GM12878 (cell line): ENCODE data around the gene DLG2. TPM values are rescaled to one million over a fixed set of nuclear protein-coding genes. Genes with fewer than 3 reads are reported as not detected.

Source experiments
- ATAC-seq: fragments of 200-7000 bp; cut with Tn5 transposase; 3 replicates; pipeline ENCODE4 v1.9.1; 2020; ENCODE audit warnings: mild to moderate bottlenecking, moderate library complexity
- BruUV-seq: library from RNA; stranded (reverse); fragments of 400-500 nt; replicated peaks from 2 replicates; lab custom pipeline; 2021; lab: Mats Ljungman, UMichigan
- CTCF ChIA-PET: fragments of 300-600 bp; sonication (Branson Sonifier 250); formaldehyde crosslinking; extraction: SDS; loops from one replicate; lab custom pipeline; 2021; ENCODE audit warnings: inconsistent platforms; lab: Yijun Ruan, JAX
- POLR2A ChIA-PET: fragments of 350-600 bp; formaldehyde crosslinking; extraction: SDS; loops from one replicate; lab custom pipeline; 2021; ENCODE audit warnings: inconsistent platforms; lab: Charles Lee
- RAD21 ChIA-PET: fragments of 300-600 bp; sonication (Branson Sonifier 250); formaldehyde crosslinking; loops from one replicate; lab custom pipeline; 2023; ENCODE audit warnings: antibody characterized with exemption; ENCODE audit not compliant: unreplicated experiment; lab: Charles Lee
- SMC1A ChIA-PET: fragments of 300-600 bp; sonication (Branson Sonifier 250); formaldehyde crosslinking; loops from one replicate; lab custom pipeline; 2023; ENCODE audit not compliant: unreplicated experiment, uncharacterized antibody; lab: Charles Lee
- DNase-seq: peaks from one replicate; pipeline ENCODE4 v3.0.0-alpha.2; 2011; ENCODE audit warnings: low read depth, low spot score
- FAIRE-seq: peaks from 3 replicates; lab custom pipeline; 2011; peaks lifted over from hg19 to GRCh38; lab: Jason Lieb, UNC
- H2AFZ ChIP-seq: 2 replicates; pipeline ENCODE4 v1.6.0; 2011; ENCODE audit warnings: low read depth, low read length, control low read depth; ENCODE audit not compliant: control insufficient read depth
- H3K27ac ChIP-seq: 2 replicates; pipeline ENCODE4 v1.5.1; 2011; ENCODE audit warnings: control low read depth; ENCODE audit not compliant: control insufficient read depth, insufficient read depth
- H3K27me3 ChIP-seq, 2 experiments: replicated peaks in 1 of 2; 2 replicates each; pipeline versions ENCODE4 v1.6.0 to v1.6.1; 2011; ENCODE audit warnings: low read length in 1 of 2; ENCODE audit not compliant: control insufficient read depth in 2 of 2, insufficient read depth in 2 of 2
- H3K36me3 ChIP-seq, 2 experiments: 2 replicates each; pipeline ENCODE4 v1.5.1; 2011; ENCODE audit warnings: low read length in 1 of 2; ENCODE audit not compliant: control insufficient read depth in 2 of 2, insufficient read depth in 2 of 2
- H3K4me1 ChIP-seq: 2 replicates; pipeline ENCODE4 v1.6.1; 2011; ENCODE audit warnings: mild to moderate bottlenecking, low read length, moderate library complexity, mixed read lengths; ENCODE audit not compliant: control insufficient read depth, insufficient read depth
- H3K4me2 ChIP-seq: 2 replicates; pipeline ENCODE4 v1.6.0; 2011; ENCODE audit warnings: control low read depth; ENCODE audit not compliant: control insufficient read depth, insufficient read depth
- H3K4me3 ChIP-seq: fragments of 200-600 bp; sonication (generic); 2 replicates; pipeline ENCODE4 v1.5.1; 2016
- H3K79me2 ChIP-seq: 2 replicates; pipeline ENCODE4 v1.6.0; 2011; ENCODE audit warnings: low read length; ENCODE audit not compliant: control insufficient read depth, insufficient read depth
- H3K9ac ChIP-seq: 2 replicates; pipeline ENCODE4 v1.8.0; 2011; ENCODE audit warnings: low read length, control low read depth, mixed read lengths; ENCODE audit not compliant: control insufficient read depth, insufficient read depth
- H3K9me3 ChIP-seq: replicated peaks from 3 replicates; pipeline ENCODE4 v1.5.1; 2011; ENCODE audit warnings: mild to moderate bottlenecking, low read length; ENCODE audit not compliant: control insufficient read depth, insufficient read depth
- H4K20me1 ChIP-seq: 2 replicates; pipeline ENCODE4 v1.6.0; 2011; ENCODE audit not compliant: control insufficient read depth, insufficient read depth
- BCLAF1 ChIP-seq: fragments of 450-650 bp; IDR thresholded peaks from 2 replicates; pipeline ENCODE4 v1.6.1; 2017; ENCODE audit warnings: antibody characterized with exemption, mild to moderate bottlenecking, moderate library complexity
- E4F1 ChIP-seq: fragments of 450-650 bp; IDR thresholded peaks from 2 replicates; pipeline ENCODE4 v1.6.1; 2018; ENCODE audit warnings: borderline replicate concordance, mild to moderate bottlenecking; ENCODE audit not compliant: partially characterized antibody
- GABPA ChIP-seq: IDR thresholded peaks from 2 replicates; pipeline ENCODE4 v1.6.1; 2014; ENCODE audit warnings: antibody characterized with exemption, low read depth, mild to moderate bottlenecking, inconsistent platforms
- HDAC2 ChIP-seq: fragments of 200-600 bp; sonication (generic); IDR thresholded peaks from 2 replicates; pipeline ENCODE4 v1.6.1; 2017
- IKZF2 ChIP-seq, 2 experiments: fragments of 450-650 bp; IDR thresholded peaks; 2 replicates each; pipeline ENCODE4 v1.6.1; 2017; ENCODE audit warnings: mild to moderate bottlenecking in 2 of 2, moderate library complexity in 2 of 2
- MEF2B ChIP-seq: fragments of 450-650 bp; IDR thresholded peaks from 2 replicates; pipeline ENCODE4 v1.6.1; 2018; ENCODE audit warnings: mild to moderate bottlenecking, moderate library complexity; ENCODE audit not compliant: partially characterized antibody, poor library complexity, severe bottlenecking
- NBN ChIP-seq: fragments of 450-650 bp; IDR thresholded peaks from 2 replicates; pipeline ENCODE4 v1.6.1; 2016
- RELA ChIP-seq: fragments of 450-650 bp; IDR thresholded peaks from 2 replicates; pipeline ENCODE4 v1.8.0; 2014; ENCODE audit warnings: borderline replicate concordance; ENCODE audit not compliant: partially characterized antibody
- SMC3 ChIP-seq: IDR thresholded peaks from 2 replicates; pipeline ENCODE4 v1.6.1; 2011; ENCODE audit warnings: low read length, improper control_type of control experiment, borderline replicate concordance
- SREBF2 ChIP-seq: IDR thresholded peaks from 2 replicates; pipeline ENCODE4 v1.6.1; 2012; ENCODE audit warnings: mild to moderate bottlenecking, low read length
- TARDBP ChIP-seq: IDR thresholded peaks from 2 replicates; pipeline ENCODE4 v1.6.1; 2016; ENCODE audit warnings: borderline replicate concordance
- YY1 ChIP-seq: IDR thresholded peaks from 2 replicates; pipeline ENCODE4 v1.6.1; 2011; ENCODE audit warnings: low read depth, mild to moderate bottlenecking, low read length
- ZBTB33 ChIP-seq: fragments of 450-650 bp; IDR thresholded peaks from 2 replicates; pipeline ENCODE4 v1.6.1; 2017; ENCODE audit warnings: mild to moderate bottlenecking
- whole genome bisulfite sequencing: methylation state at CpG from one replicate; pipeline ENCODE4 v1.1.6; 2016; ENCODE audit warnings: low lambda C conversion rate; ENCODE audit not compliant: insufficient replicate concordance, insufficient coverage; ENCODE audit errors: missing lambda C conversion rate; 5-methylcytosine and 5-hydroxymethylcytosine counted together
- in situ Hi-C: fragments of 300-500 bp; cut with MboI; formaldehyde crosslinking; loops from 9 replicates; pipeline ENCODE4 v1.14.3; 2018; ENCODE audit warnings: mixed read lengths
- intact Hi-C: fragments of 100-400 bp; cut with micrococcal nuclease; formaldehyde crosslinking; loops from one replicate; pipeline ENCODE4 v1.14.2; 2022; ENCODE audit not compliant: unreplicated experiment
- polyA plus RNA-seq, 11 experiments: library from polyadenylated mRNA; depleted of rRNA in 4 of 11; unstranded in 6 of 11; stranded (reverse) in 5 of 11; fragments of >200 nt; fragmentation: Nextera tagmentation in 4 of 11; fragmentation: Illumina TruSeq in 1 of 11; extraction: Ambion mirVana in 4 of 11; extraction: Trizol in 1 of 11; gene quantifications; 1 replicate in 1 of 11; 2 replicates in 10 of 11; pipeline versions ENCODE4 v1.2.1 to v1.2.3, GENCODE V29; 2011 to 2016; ENCODE audit warnings: inconsistent platforms in 2 of 11, missing spikeins in 2 of 11, low read depth in 1 of 11
- total RNA-seq, 4 experiments: library from RNA; depleted of rRNA in 3 of 4; stranded (reverse); fragments of >200 nt in 3 of 4; fragmentation: Illumina TruSeq in 1 of 4; extraction: Trizol in 1 of 4; gene quantifications; 2 replicates each; pipeline versions ENCODE4 v1.2.1 to v1.2.3, GENCODE V29; 2013 to 2021

DLG2 gene
- total and polyA plus RNA-seq, 10 of the 15 experiments (the other 5 are each of a cell fraction or from before 2014, with no cell fraction given), result 0.09 to 0.98 (median 0.35) TPM

GRCh38 chr11:83813296-83813695, 1813.8 kb downstream of the DLG2 start:
- 92% methylated on average over 3 of the region's 3 CpGs for WGBS
- TF ChIP-seq ZBTB33, result no peak
- no peak for TF ChIP-seq TARDBP
- TF ChIP-seq HDAC2, result no peak
- TF ChIP-seq GABPA, result no peak
- TF ChIP-seq SREBF2, result no peak
- no peak for TF ChIP-seq MEF2B
- TF ChIP-seq YY1, result no peak
- no peak for TF ChIP-seq SMC3
- no peak for TF ChIP-seq RELA
- TF ChIP-seq NBN, result no peak
- no peak for TF ChIP-seq E4F1
- TF ChIP-seq IKZF2 (IDR thresholded peaks at IDR 0.05), result no peak
- no peak for TF ChIP-seq BCLAF1
- TF ChIP-seq, all 136 proteins: peak for 0
- FAIRE-seq, result no peak
- no TSS peak for BruUV-seq
- ChIA-PET POLR2A (no interaction called here), RAD21 (no interaction called here), SMC1A (no interaction called here), CTCF (no interaction called here)
- Histone ChIP-seq H3K27me3 (peaks cover 0 to 2% of the 10 kb centered on the region in 2 experiments; a peak in 2 of 4 replicates), H3K4me3 (no peak overlapping the region), H3K27ac (no peak overlapping the region), H3K79me2 (no peaks in the 10 kb centered on the region), H3K4me2 (no peak overlapping the region), H3K36me3 (no peaks in the 10 kb centered on the region), H2AFZ (no peak overlapping the region), H3K4me1 (no peaks in the 10 kb centered on the region), H3K9ac (no peak overlapping the region), H3K9me3 (no peaks in the 10 kb centered on the region), H4K20me1 (no peaks in the 10 kb centered on the region)
- in situ Hi-C loops, result loop anchor here (10.0 kb wide), 2 partner anchors 578 to 1088 kb away; no protein-coding TSS in a partner anchor
- intact Hi-C loops, result loop anchor here (10.0 kb wide), 1 partner anchor 728 kb away; no protein-coding TSS in a partner anchor
- no peak for DNase-seq
- no peak for ATAC-seq
